K562 (cell line): ENCODE data around the gene SUSD3. TPM values are rescaled to one million over a fixed set of nuclear protein-coding genes. Genes with fewer than 3 reads are reported as not detected.

ENCODE experiments used
- ATAC-seq: fragments of 200-7000 bp; cut with Tn5 transposase; 3 replicates; pipeline ENCODE4 v1.9.1; 2020; ENCODE audit warnings: moderate library complexity
- BruUV-seq: library from RNA; stranded (reverse); fragments of 400-500 nt; replicated peaks from 2 replicates; lab custom pipeline; 2021; lab: Mats Ljungman, UMichigan
- CTCF ChIA-PET: fragments of 300-600 bp; formaldehyde crosslinking; extraction: SDS; loops from one replicate; lab custom pipeline; 2021; ENCODE audit warnings: low intra/inter-chr PET ratio; lab: Yijun Ruan, JAX
- POLR2A ChIA-PET: fragments of 300-600, 350-650 bp; sonication (Branson Sonifier 250); formaldehyde crosslinking; extraction: SDS; loops from one replicate; lab custom pipeline; 2021; ENCODE audit warnings: antibody characterized with exemption, inconsistent platforms; lab: Yijun Ruan, JAX
- DNase-seq, 4 experiments: peaks; one replicate each; pipeline versions ENCODE4 v3.0.0 to v3.0.0-alpha.2; 2011 to 2018; ENCODE audit warnings: low spot score in 3 of 4, mixed read lengths in 3 of 4; ENCODE audit errors: extremely low read depth in 1 of 4
- FAIRE-seq: peaks from 2 replicates; lab custom pipeline; 2011; peaks lifted over from hg19 to GRCh38; lab: Jason Lieb, UNC
- H2AFZ ChIP-seq: 2 replicates; pipeline ENCODE4 v1.6.0; 2011; ENCODE audit warnings: low read depth, low read length, control low read depth, inconsistent platforms
- H3K27ac ChIP-seq: fragments of 200-600 bp; 3 replicates; pipeline ENCODE4 v1.8.0; 2011; ENCODE audit warnings: low read depth, mild to moderate bottlenecking, control low read depth, inconsistent platforms, low read length, moderate library complexity, mixed read lengths; ENCODE audit errors: extremely low read depth
- H3K27me3 ChIP-seq, 2 experiments: fragments of 300-600 bp in 1 of 2; 2 replicates in 1 of 2; 3 replicates in 1 of 2; pipeline versions ENCODE4 v1.6.0 to v1.8.0; 2011; ENCODE audit warnings: inconsistent platforms in 2 of 2, low read length in 2 of 2, mild to moderate bottlenecking in 1 of 2, mixed read lengths in 1 of 2, moderate library complexity in 1 of 2; ENCODE audit not compliant: control insufficient read depth in 2 of 2, insufficient read depth in 2 of 2
- H3K36me3 ChIP-seq: fragments of 300-600 bp; 3 replicates; pipeline ENCODE4 v1.8.0; 2011; ENCODE audit warnings: mild to moderate bottlenecking, low read length, inconsistent platforms; ENCODE audit not compliant: control insufficient read depth, insufficient read depth
- H3K4me1 ChIP-seq, 2 experiments: fragments of 200-600 bp in 1 of 2; replicated peaks in 1 of 2; 2 replicates in 1 of 2; 3 replicates in 1 of 2; pipeline versions ENCODE4 v1.5.1 to v1.8.0; 2011; ENCODE audit warnings: inconsistent platforms in 2 of 2, low read length in 2 of 2, mild to moderate bottlenecking in 1 of 2, mixed read lengths in 1 of 2, moderate library complexity in 1 of 2; ENCODE audit not compliant: control insufficient read depth in 2 of 2, insufficient read depth in 2 of 2
- H3K4me2 ChIP-seq: 2 replicates; pipeline ENCODE4 v1.6.1; 2011; ENCODE audit warnings: low read length, control low read depth, inconsistent platforms, mixed read lengths; ENCODE audit not compliant: insufficient read depth
- H3K4me3 ChIP-seq: fragments of 200-600 bp; sonication (generic), shearing (Covaris generic); 2 replicates; pipeline ENCODE4 v1.5.1; 2016; ENCODE audit warnings: control low read depth, inconsistent platforms
- H3K79me2 ChIP-seq: fragments of 200-600 bp; 3 replicates; pipeline ENCODE4 v1.8.0; 2011; ENCODE audit warnings: low read length, inconsistent platforms; ENCODE audit not compliant: control insufficient read depth, insufficient read depth
- H3K9ac ChIP-seq, 2 experiments: 2 replicates each; pipeline versions ENCODE4 v1.6.0 to v1.6.1; 2011; ENCODE audit warnings: low read depth in 2 of 2, low read length in 2 of 2, control low read depth in 1 of 2, inconsistent platforms in 1 of 2, mild to moderate bottlenecking in 1 of 2, mixed read lengths in 1 of 2; ENCODE audit not compliant: insufficient read depth in 1 of 2
- H3K9me1 ChIP-seq: one replicate; pipeline ENCODE4 v1.6.0; 2011; ENCODE audit warnings: inconsistent platforms, mild to moderate bottlenecking, low read length, moderate library complexity; ENCODE audit not compliant: control insufficient read depth, insufficient read depth
- H3K9me3 ChIP-seq: replicated peaks from 2 replicates; pipeline ENCODE4 v1.5.1; 2011; ENCODE audit warnings: low read depth, low read length, inconsistent platforms; ENCODE audit not compliant: control insufficient read depth, insufficient read depth
- H4K20me1 ChIP-seq: replicated peaks from 2 replicates; pipeline ENCODE4 v1.6.1; 2011; ENCODE audit warnings: low read length, inconsistent platforms, mixed read lengths; ENCODE audit not compliant: control insufficient read depth, insufficient read depth
- EHMT2 ChIP-seq: fragments of 450-650 bp; IDR thresholded peaks from 2 replicates; pipeline ENCODE4 v1.6.1; 2018; ENCODE audit warnings: antibody characterized with exemption
- FOXJ3 ChIP-seq: sonication (generic); formaldehyde crosslinking; IDR thresholded peaks from 2 replicates; pipeline ENCODE4 v1.4.0; 2020; ENCODE audit warnings: mild to moderate bottlenecking, missing genetic modification reagents
- GABPB2 ChIP-seq: fragments of 250-450 bp; sonication (Bioruptor Pico); conservative IDR thresholded peaks from 2 replicates; pipeline ENCODE4 v1.5.1; 2021; ENCODE audit warnings: mild to moderate bottlenecking
- RAD51 ChIP-seq: fragments of 450-650 bp; IDR thresholded peaks from 2 replicates; pipeline ENCODE4 v1.7.1; 2016; ENCODE audit warnings: low read depth, mild to moderate bottlenecking, borderline replicate concordance
- SRF ChIP-seq, 2 experiments: fragments of 250-450, 450-650 bp in 1 of 2; sonication (Bioruptor Pico) in 1 of 2; sonication (generic) in 1 of 2; formaldehyde crosslinking; IDR thresholded peaks; 2 replicates each; pipeline versions ENCODE4 v1.5.0 to v1.5.1; 2020 to 2022; ENCODE audit warnings: mild to moderate bottlenecking in 1 of 2, missing genetic modification reagents in 1 of 2
- TBL1XR1 ChIP-seq, 2 experiments: IDR thresholded peaks; 2 replicates each; pipeline ENCODE4 v1.6.1; 2012; ENCODE audit warnings: improper control_type of control experiment in 2 of 2, low read length in 2 of 2, mild to moderate bottlenecking in 1 of 2
- ZNF174 ChIP-seq: fragments of 250-450 bp; sonication (Bioruptor Pico); IDR thresholded peaks from 2 replicates; pipeline ENCODE4 v1.4.0; 2020; ENCODE audit warnings: mild to moderate bottlenecking
- ZNF23 ChIP-seq: fragments of 250-450 bp; sonication (Bioruptor Pico); IDR thresholded peaks from 2 replicates; pipeline ENCODE4 v1.4.0; 2020; ENCODE audit warnings: mild to moderate bottlenecking
- ZNF311 ChIP-seq: fragments of 250-450 bp; sonication (Bioruptor Pico); IDR thresholded peaks from 2 replicates; pipeline ENCODE4 v1.4.0; 2020; ENCODE audit warnings: mild to moderate bottlenecking, moderate library complexity
- ZNF347 ChIP-seq: fragments of 450-650 bp; formaldehyde crosslinking; IDR thresholded peaks from 2 replicates; pipeline ENCODE4 v1.4.0; 2020; ENCODE audit warnings: low read depth, mild to moderate bottlenecking, moderate library complexity
- ZNF444 ChIP-seq: fragments of 250-450 bp; sonication (Bioruptor Pico); IDR thresholded peaks from 2 replicates; pipeline ENCODE4 v1.4.0; 2020; ENCODE audit warnings: mild to moderate bottlenecking, moderate library complexity
- WGBS: fragments of 100-300 bp; shearing (Covaris generic); methylation state at CpG from one replicate; pipeline ENCODE4 v1.1.6; 2016; ENCODE audit warnings: low coverage, mixed read lengths; ENCODE audit not compliant: insufficient coverage; ENCODE audit errors: missing lambda C conversion rate; 5-methylcytosine and 5-hydroxymethylcytosine counted together
- in situ Hi-C: fragments of 300-500 bp; cut with MboI; formaldehyde crosslinking; loops from 4 replicates; pipeline ENCODE4 v1.15.0; 2018; ENCODE audit warnings: inconsistent platforms, mixed read lengths
- intact Hi-C: fragments of 100-400 bp; cut with micrococcal nuclease; formaldehyde crosslinking; loops from 2 replicates; pipeline ENCODE4 v1.14.2; 2022
- polyA plus RNA-seq, 8 experiments: library from polyadenylated mRNA; depleted of rRNA in 4 of 8; stranded (reverse) in 5 of 8; unstranded in 3 of 8; fragments of >200 nt; fragmentation: Nextera tagmentation in 2 of 8; fragmentation: Illumina TruSeq in 1 of 8; extraction: Ambion mirVana in 2 of 8; extraction: Trizol in 1 of 8; gene quantifications; 2 replicates each; pipeline versions ENCODE4 v1.2.1 to v1.2.3, GENCODE V29; 2011 to 2014; ENCODE audit warnings: inconsistent platforms in 1 of 8, missing spikeins in 1 of 8
- total RNA-seq, 7 experiments: library from RNA; depleted of rRNA in 6 of 7; stranded (reverse); fragments of >200 nt in 6 of 7; fragmentation: Illumina TruSeq in 2 of 7; extraction: Trizol in 2 of 7; gene quantifications; 2 replicates each; pipeline versions ENCODE4 v1.2.1 to v1.2.3, GENCODE V29; 2011 to 2021; ENCODE audit warnings: low replicate concordance in 1 of 7
- TF ChIP-seq, protein P1 (sequence below): fragments of 250-450 bp; sonication (Bioruptor Pico); IDR thresholded peaks from 2 replicates; pipeline ENCODE4 v1.4.0; 2020; ENCODE audit warnings: mild to moderate bottlenecking, moderate library complexity, borderline replicate concordance
- TF ChIP-seq, protein P2 (sequence below), 2 experiments: fragments of 250-450 bp in 1 of 2; fragments of 450-650 bp in 1 of 2; sonication (Bioruptor Pico) in 1 of 2; IDR thresholded peaks; 2 replicates each; pipeline versions ENCODE4 v1.6.1 to v1.8.0; 2016 to 2021; ENCODE audit warnings: mild to moderate bottlenecking in 2 of 2, moderate library complexity in 2 of 2, missing compliant biosample characterization in 1 of 2, missing genetic modification characterization in 1 of 2

The SUSD3 gene
- total and polyA plus RNA-seq, 9 of the 15 experiments (the other 6 are each of a cell fraction or from before 2014, with no cell fraction given), result 1.3 to 21.7 (median 11.4) TPM

DNA sequence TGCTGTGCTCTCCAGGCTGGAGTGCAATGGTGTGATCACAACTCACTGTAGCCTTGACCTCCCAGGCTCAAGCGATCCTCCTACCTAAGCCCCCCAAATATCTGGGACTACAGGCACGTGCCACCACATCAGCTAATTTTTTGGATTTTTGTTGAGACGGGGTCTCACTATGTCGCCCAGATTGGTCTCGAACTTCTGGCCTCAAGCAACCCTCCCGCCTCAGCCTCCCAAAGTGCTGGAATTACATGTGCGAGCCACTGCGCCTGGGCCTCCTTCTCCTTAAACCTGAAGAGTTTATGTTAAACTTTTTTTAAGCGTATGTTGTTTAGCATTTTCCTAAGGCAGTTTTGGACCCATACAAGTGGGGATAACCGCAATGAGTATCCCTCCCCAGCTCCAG lies 30.8 kb upstream of the SUSD3 start:
- DNase-seq, result no peak
- Histone ChIP-seq H3K4me2 (no peak overlapping the region), H2AFZ (no peak overlapping the region), H3K4me1 (peaks cover 0 to 2% of the 10 kb centered on the region in 2 experiments; a peak in 1 of 5 replicates), H3K27ac (no peak overlapping the region), H3K9me3 (no peaks in the 10 kb centered on the region), H3K9me1 (peaks cover 7% of the 10 kb centered on the region), H3K36me3 (no peaks in the 10 kb centered on the region), H4K20me1 (peaks cover 4% of the 10 kb centered on the region; the same call in 1 of the 2 replicates), H3K4me3 (no peak overlapping the region), H3K79me2 (no peaks in the 10 kb centered on the region), H3K27me3 (peaks cover 20 to 70% of the 10 kb centered on the region in 2 experiments; a peak in 4 of 5 replicates), H3K9ac (no peak overlapping the region)
- CTCF ChIA-PET, result no interaction called here
- no peak for ATAC-seq
- in situ Hi-C loops, result no loop called here
- no peak for TF ChIP-seq TBL1XR1 (IDR thresholded peaks at IDR 0.05; ENCODE audit: low read length in 2 of 2)
- TF ChIP-seq SRF (CRISPR knock-in tag; IDR thresholded peaks at IDR 0.05), result no peak
- TF ChIP-seq EHMT2, result no peak
- TF ChIP-seq FOXJ3, result no peak
- no peak for TF ChIP-seq ZNF311 (CRISPR knock-in tag)
- BruUV-seq, result no TSS peak
- intact Hi-C loops, result no loop called here
- FAIRE-seq, result no peak
- POLR2A ChIA-PET, result no interaction called here
- 6% methylated on average over 10 of the region's 10 CpGs for WGBS

- H3K79me2 ChIP-seq, result no peaks in the 10 kb centered on the region
- no peaks in the 10 kb centered on the region for H3K9me3 ChIP-seq
- ChIA-PET CTCF (no interaction called here), POLR2A (no interaction called here)
- ATAC-seq, result no peak
- H2AFZ ChIP-seq, result no peak overlapping the region
- in situ Hi-C loops, result no loop called here
- H4K20me1 ChIP-seq, result no peaks in the 10 kb centered on the region; the same call in 1 of the 2 replicates
- DNase-seq, result no peak
- no peak overlapping the region for H3K4me3 ChIP-seq
- intact Hi-C loops, result no loop called here
- no TSS peak for BruUV-seq
- H3K9ac ChIP-seq, result no peak overlapping the region
- no peaks in the 10 kb centered on the region for H3K36me3 ChIP-seq
- H3K4me1 ChIP-seq, result peaks cover 0 to 4% of the 10 kb centered on the region in 2 experiments; a peak in 1 of 5 replicates
- H3K4me2 ChIP-seq, result no peak overlapping the region
- WGBS, result 2% methylated on average over 6 of the region's 6 CpGs
- peaks cover 22 to 68% of the 10 kb centered on the region in 2 experiments; a peak in 4 of 5 replicates for H3K27me3 ChIP-seq
- no peak overlapping the region for H3K27ac ChIP-seq
- no peak for FAIRE-seq
- peaks cover 6% of the 10 kb centered on the region for H3K9me1 ChIP-seq
- no peak for TF ChIP-seq RAD51
- TF ChIP-seq ZNF347, result no peak
- no peak for TF ChIP-seq ZNF23 (CRISPR knock-in tag)
- TF ChIP-seq ZNF444 (CRISPR knock-in tag), result no peak
- TF ChIP-seq, protein P1, sequence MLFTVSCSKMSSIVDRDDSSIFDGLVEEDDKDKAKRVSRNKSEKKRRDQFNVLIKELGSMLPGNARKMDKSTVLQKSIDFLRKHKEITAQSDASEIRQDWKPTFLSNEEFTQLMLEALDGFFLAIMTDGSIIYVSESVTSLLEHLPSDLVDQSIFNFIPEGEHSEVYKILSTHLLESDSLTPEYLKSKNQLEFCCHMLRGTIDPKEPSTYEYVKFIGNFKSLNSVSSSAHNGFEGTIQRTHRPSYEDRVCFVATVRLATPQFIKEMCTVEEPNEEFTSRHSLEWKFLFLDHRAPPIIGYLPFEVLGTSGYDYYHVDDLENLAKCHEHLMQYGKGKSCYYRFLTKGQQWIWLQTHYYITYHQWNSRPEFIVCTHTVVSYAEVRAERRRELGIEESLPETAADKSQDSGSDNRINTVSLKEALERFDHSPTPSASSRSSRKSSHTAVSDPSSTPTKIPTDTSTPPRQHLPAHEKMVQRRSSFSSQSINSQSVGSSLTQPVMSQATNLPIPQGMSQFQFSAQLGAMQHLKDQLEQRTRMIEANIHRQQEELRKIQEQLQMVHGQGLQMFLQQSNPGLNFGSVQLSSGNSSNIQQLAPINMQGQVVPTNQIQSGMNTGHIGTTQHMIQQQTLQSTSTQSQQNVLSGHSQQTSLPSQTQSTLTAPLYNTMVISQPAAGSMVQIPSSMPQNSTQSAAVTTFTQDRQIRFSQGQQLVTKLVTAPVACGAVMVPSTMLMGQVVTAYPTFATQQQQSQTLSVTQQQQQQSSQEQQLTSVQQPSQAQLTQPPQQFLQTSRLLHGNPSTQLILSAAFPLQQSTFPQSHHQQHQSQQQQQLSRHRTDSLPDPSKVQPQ, result no peak
- TF ChIP-seq ZNF174 (CRISPR knock-in tag), result no peak
- TF ChIP-seq, protein P2, sequence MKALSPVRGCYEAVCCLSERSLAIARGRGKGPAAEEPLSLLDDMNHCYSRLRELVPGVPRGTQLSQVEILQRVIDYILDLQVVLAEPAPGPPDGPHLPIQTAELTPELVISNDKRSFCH (CRISPR knock-in tag; IDR thresholded peaks at IDR 0.05), result no peak
- TF ChIP-seq, protein P2 (tag; IDR thresholded peaks at IDR 0.05), result no peak
- no peak for TF ChIP-seq GABPB2 (CRISPR knock-in tag)
Measured at GRCh38 chr9:93028448-93029006, 30.0 kb upstream of the SUSD3 start.
